Measurements from ENCODE around the gene MEN1. TPM values are rescaled to one million over a fixed set of nuclear protein-coding genes. Genes with fewer than 3 reads are reported as not detected.

The MEN1 gene
- total RNA-seq, 1 donor from 2014 or later: 61.5 TPM

GRCh38 chr11:64843686-64844329 is 33.5 kb upstream of the MEN1 start:
- Mint-ChIP-seq H3K4me3 (ENCODE audit: low read depth) (peak overlapping the region; percentile 81), H3K27me3 (no peaks in the 10 kb centered on the region), H3K4me1 (ENCODE audit: low read depth) (peaks cover 20% of the 10 kb centered on the region), H3K9me3 (ENCODE audit: low read depth) (no peaks in the 10 kb centered on the region), H3K27ac (peak overlapping the region; percentile 76), H3K36me3 (ENCODE audit: insufficient read depth) (peaks cover 3% of the 10 kb centered on the region)
- no peak for TF ChIP-seq CTCF (IDR thresholded peaks at IDR 0.05; ENCODE audit: unreplicated experiment)
- DNase-seq (ENCODE audit: low spot score, unreplicated experiment): no peak

- H3K27ac Mint-ChIP-seq: peak overlapping the region; percentile 93
- H3K9me3 Mint-ChIP-seq (ENCODE audit: low read depth): no peaks in the 10 kb centered on the region
- H3K36me3 Mint-ChIP-seq (ENCODE audit: insufficient read depth): peaks cover 3% of the 10 kb centered on the region
- H3K4me1 Mint-ChIP-seq (ENCODE audit: low read depth): peaks cover 20% of the 10 kb centered on the region
- H3K4me3 Mint-ChIP-seq (ENCODE audit: low read depth): peak overlapping the region; percentile 81
- no peaks in the 10 kb centered on the region for H3K27me3 Mint-ChIP-seq
- no peak for TF ChIP-seq CTCF (IDR thresholded peaks at IDR 0.05; ENCODE audit: unreplicated experiment)
- no peak for DNase-seq (ENCODE audit: low spot score, unreplicated experiment)
These were observed 32.7 kb upstream of the MEN1 start for GRCh38 chr11:64842851-64843685.

- H3K4me1 Mint-ChIP-seq (ENCODE audit: low read depth): peaks cover 20% of the 10 kb centered on the region
- H3K9me3 Mint-ChIP-seq (ENCODE audit: low read depth): no peaks in the 10 kb centered on the region
- peak overlapping the region; percentile 90 for H3K27ac Mint-ChIP-seq
- H3K27me3 Mint-ChIP-seq: no peaks in the 10 kb centered on the region
- peaks cover 3% of the 10 kb centered on the region for H3K36me3 Mint-ChIP-seq (ENCODE audit: insufficient read depth)
- TF ChIP-seq CTCF (IDR thresholded peaks at IDR 0.05; ENCODE audit: unreplicated experiment): no peak
- DNase-seq (ENCODE audit: low spot score, unreplicated experiment): no peak
- H3K4me3 Mint-ChIP-seq (ENCODE audit: low read depth): peak overlapping the region; percentile 40
These were observed 32.0 kb upstream of the MEN1 start for GRCh38 chr11:64842366-64842759.

GRCh38 chr11:64841592-64842365 is 31.4 kb upstream of the MEN1 start:
- peaks cover 20% of the 10 kb centered on the region for H3K4me1 Mint-ChIP-seq (ENCODE audit: low read depth)
- peak overlapping the region; percentile 55 for H3K27ac Mint-ChIP-seq
- H3K4me3 Mint-ChIP-seq (ENCODE audit: low read depth): no peak overlapping the region
- H3K36me3 Mint-ChIP-seq (ENCODE audit: insufficient read depth): peaks cover 3% of the 10 kb centered on the region
- TF ChIP-seq CTCF (IDR thresholded peaks at IDR 0.05; ENCODE audit: unreplicated experiment): no peak
- no peaks in the 10 kb centered on the region for H3K27me3 Mint-ChIP-seq
- DNase-seq (ENCODE audit: low spot score, unreplicated experiment): no peak
- no peaks in the 10 kb centered on the region for H3K9me3 Mint-ChIP-seq (ENCODE audit: low read depth)
